ENCODE measurements around the gene GNA15.

Gene GNA15

GRCh38 chr19:3138268-3138667 lies 2.4 kb downstream of the GNA15 start:
- H3K27me3 ChIP-seq (ENCODE audit: insufficient read depth, poor library complexity, severe bottlenecking): no peaks in the 10 kb centered on the region
- 0 out of 2 replicates have a peak overlapping the region, but pooled peaks have one; percentile 6 for H3K4me3 ChIP-seq (replicated peaks; ENCODE audit: insufficient read depth, low read length)
- no peak for DNase-seq (ENCODE audit: low read depth in 1 of 2, low spot score in 1 of 2)
- no peak for TF ChIP-seq SPI1 (IDR thresholded peaks at IDR 0.05; ENCODE audit: borderline replicate concordance, low read depth)
- no peak for TF ChIP-seq GABPA (IDR thresholded peaks at IDR 0.05; ENCODE audit: low read depth)
- no peak for TF ChIP-seq POLR2AphosphoS5 (IDR thresholded peaks at IDR 0.05; ENCODE audit: low read depth)
- no peak for TF ChIP-seq CTCF (IDR thresholded peaks at IDR 0.05; ENCODE audit: insufficient read depth, low read length)
- no peak for TF ChIP-seq REST (IDR thresholded peaks at IDR 0.05; ENCODE audit: insufficient replicate concordance, low read depth)
- peak overlapping the region; percentile 96 for H3K27ac ChIP-seq (replicated peaks)

DNA sequence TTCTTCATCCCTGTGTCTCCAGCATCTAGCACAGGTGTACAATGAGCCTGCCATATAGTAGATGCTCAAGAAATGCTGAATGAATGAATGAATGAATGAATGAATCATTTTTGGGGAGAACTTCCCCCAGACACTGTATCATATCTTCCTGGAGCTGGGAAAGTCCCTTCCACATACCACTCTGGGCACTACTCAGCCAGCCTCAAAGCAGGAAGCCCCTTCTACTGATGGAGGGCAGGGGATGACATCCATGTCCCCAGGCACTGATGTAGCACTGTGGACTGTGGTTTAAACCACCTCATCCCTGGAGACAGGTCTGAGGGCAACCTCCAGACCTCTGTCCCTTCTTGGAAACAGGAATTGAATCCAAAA lies 4.8 kb downstream of the GNA15 start:
- H3K27me3 ChIP-seq (ENCODE audit: insufficient read depth, poor library complexity, severe bottlenecking): no peaks in the 10 kb centered on the region
- TF ChIP-seq REST (IDR thresholded peaks at IDR 0.05; ENCODE audit: insufficient replicate concordance, low read depth) (no peak), POLR2AphosphoS5 (IDR thresholded peaks at IDR 0.05; ENCODE audit: low read depth) (no peak), SPI1 (IDR thresholded peaks at IDR 0.05; ENCODE audit: borderline replicate concordance, low read depth) (no peak)
- no peak for DNase-seq (ENCODE audit: low read depth in 1 of 2, low spot score in 1 of 2)
- H3K4me3 ChIP-seq (replicated peaks; ENCODE audit: insufficient read depth, low read length): no peak overlapping the region
- H3K27ac ChIP-seq (replicated peaks): peak overlapping the region; percentile 72

GRCh38 chr19:3142292-3142670 lies 6.4 kb downstream of the GNA15 start:
- no peak for DNase-seq (ENCODE audit: low read depth in 1 of 2, low spot score in 1 of 2)
- Histone ChIP-seq H3K4me3 (replicated peaks; ENCODE audit: insufficient read depth, low read length) (no peak overlapping the region), H3K27me3 (ENCODE audit: insufficient read depth, poor library complexity, severe bottlenecking) (no peaks in the 10 kb centered on the region), H3K27ac (replicated peaks) (peak overlapping the region; percentile 27)
- no peak for TF ChIP-seq SPI1 (IDR thresholded peaks at IDR 0.05; ENCODE audit: borderline replicate concordance, low read depth)
- TF ChIP-seq REST (IDR thresholded peaks at IDR 0.05; ENCODE audit: insufficient replicate concordance, low read depth): no peak
- no peak for TF ChIP-seq GABPA (IDR thresholded peaks at IDR 0.05; ENCODE audit: low read depth)
- no peak for TF ChIP-seq POLR2AphosphoS5 (IDR thresholded peaks at IDR 0.05; ENCODE audit: low read depth)
- TF ChIP-seq CTCF (IDR thresholded peaks at IDR 0.05; ENCODE audit: insufficient read depth, low read length): no peak

Data from HL-60 (cell line).